ACC112 (cell line): Measurements from ENCODE around the gene ZMYM5.
"Not testable (repeated sequence)": the region's sequence is repeated elsewhere in the genome, so short reads cannot be mapped to it uniquely, and the experiment has no call there.

Experiments
- H2AFZ ChIP-seq: fragments of 200-600 bp; sonication (generic); one replicate; pipeline ENCODE4 v1.6.0; 2017; ENCODE audit warnings: antibody characterized with exemption, low read length; ENCODE audit not compliant: unreplicated experiment
- H3K27ac ChIP-seq: fragments of 200-600 bp; sonication (generic); 2 replicates; pipeline ENCODE4 v1.5.1; 2014; ENCODE audit warnings: low read depth, mild to moderate bottlenecking, antibody characterized with exemption, low read length, moderate library complexity
- H3K27me3 ChIP-seq: fragments of 200-600 bp; sonication (generic); 2 replicates; pipeline ENCODE4 v1.6.1; 2014; ENCODE audit warnings: mild to moderate bottlenecking, antibody characterized with exemption, low read length, moderate library complexity, mixed read lengths; ENCODE audit not compliant: insufficient read depth
- H3K36me3 ChIP-seq: fragments of 200-600 bp; sonication (generic); 2 replicates; pipeline ENCODE4 v1.6.1; 2016; ENCODE audit warnings: mild to moderate bottlenecking, antibody characterized with exemption, low read length, moderate library complexity, mixed read lengths; ENCODE audit not compliant: insufficient read depth
- H3K4me1 ChIP-seq: fragments of 200-600 bp; sonication (generic); one replicate; pipeline ENCODE4 v1.6.1; 2016; ENCODE audit warnings: low read length, mixed read lengths; ENCODE audit not compliant: insufficient read depth, unreplicated experiment, control insufficient read depth
- H3K4me3 ChIP-seq: fragments of 200-600 bp; sonication (generic); 2 replicates; pipeline ENCODE4 v1.5.1; 2014; ENCODE audit warnings: mild to moderate bottlenecking, low read depth, low read length
- H3K79me2 ChIP-seq: fragments of 200-600 bp; sonication (generic); one replicate; pipeline ENCODE4 v1.6.0; 2016; ENCODE audit warnings: low read length; ENCODE audit not compliant: control insufficient read depth, unreplicated experiment, insufficient read depth

ZMYM5 gene

GRCh38 chr13:19818223-19818842 is 45.1 kb downstream of the ZMYM5 start:
- H3K4me1 ChIP-seq: no peaks in the 10 kb centered on the region
- no peak overlapping the region for H3K27ac ChIP-seq
- no peaks in the 10 kb centered on the region for H3K27me3 ChIP-seq
- no peak overlapping the region for H2AFZ ChIP-seq
- no peaks in the 10 kb centered on the region for H3K36me3 ChIP-seq
- H3K79me2 ChIP-seq: no peaks in the 10 kb centered on the region
- no peak overlapping the region for H3K4me3 ChIP-seq

GRCh38 chr13:19817510-19818158 is 45.8 kb downstream of the ZMYM5 start:
- no peak overlapping the region for H3K4me3 ChIP-seq
- H3K4me1 ChIP-seq: no peaks in the 10 kb centered on the region
- no peak overlapping the region for H2AFZ ChIP-seq
- no peaks in the 10 kb centered on the region for H3K79me2 ChIP-seq
- H3K27me3 ChIP-seq: no peaks in the 10 kb centered on the region
- no peak overlapping the region for H3K27ac ChIP-seq
- H3K36me3 ChIP-seq: no peaks in the 10 kb centered on the region

DNA sequence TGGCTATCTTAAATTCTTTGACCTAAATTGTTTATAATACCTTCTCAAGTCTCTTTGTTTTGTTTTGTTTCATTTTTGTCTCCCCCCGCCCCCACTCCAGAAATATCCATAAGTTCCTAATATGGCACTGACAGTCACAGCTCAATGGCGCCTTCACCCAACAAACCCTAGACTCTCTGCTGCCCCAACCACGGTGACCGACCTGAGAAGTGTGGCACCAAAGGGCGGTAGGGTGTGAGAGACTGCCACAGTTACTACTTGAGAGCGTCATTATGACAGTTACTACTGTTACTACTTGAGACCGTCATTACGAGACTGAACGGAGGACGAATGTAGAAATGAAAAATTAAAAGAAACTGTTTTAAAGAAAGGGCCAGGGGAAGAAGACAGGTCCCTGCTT is 46.3 kb downstream of the ZMYM5 start:
- Histone ChIP-seq H3K4me3 (no peak overlapping the region), H3K79me2 (no peaks in the 10 kb centered on the region), H3K4me1 (no peaks in the 10 kb centered on the region), H3K27me3 (no peaks in the 10 kb centered on the region), H2AFZ (no peak overlapping the region), H3K27ac (no peak overlapping the region), H3K36me3 (no peaks in the 10 kb centered on the region)

DNA sequence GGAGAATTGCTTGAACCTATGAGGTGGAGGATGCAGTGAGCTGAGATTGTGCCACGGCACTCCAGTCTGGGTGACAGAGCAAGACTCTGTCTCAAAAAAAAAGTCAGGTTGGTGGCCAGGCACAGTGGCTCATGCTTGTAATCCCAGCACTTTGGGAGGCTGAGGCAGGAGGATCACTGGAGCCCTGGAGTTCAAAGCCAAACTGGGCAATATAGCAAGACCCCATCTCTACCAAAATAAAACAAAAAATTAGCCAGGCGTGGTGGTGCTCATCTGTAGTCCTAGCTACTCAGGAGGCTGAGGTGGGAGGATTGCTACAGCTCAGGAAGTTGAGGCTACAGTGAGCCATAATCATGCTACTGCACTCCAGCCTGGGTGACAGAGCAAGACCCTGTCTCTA is 47.6 kb downstream of the ZMYM5 start:
- not testable (repeated sequence) for H3K79me2 ChIP-seq, H3K27ac ChIP-seq, H3K36me3 ChIP-seq, H3K4me1 ChIP-seq, H3K4me3 ChIP-seq, H2AFZ ChIP-seq, H3K27me3 ChIP-seq

- Histone ChIP-seq H2AFZ (no peak overlapping the region), H3K36me3 (no peaks in the 10 kb centered on the region), H3K4me1 (no peaks in the 10 kb centered on the region), H3K27ac (no peak overlapping the region), H3K79me2 (no peaks in the 10 kb centered on the region), H3K4me3 (no peak overlapping the region), H3K27me3 (no peaks in the 10 kb centered on the region)
Observed at GRCh38 chr13:19810996-19811881, 52.2 kb downstream of the ZMYM5 start.

- Histone ChIP-seq H3K27me3 (no peaks in the 10 kb centered on the region), H3K4me1 (no peaks in the 10 kb centered on the region), H3K4me3 (no peak overlapping the region), H3K36me3 (no peaks in the 10 kb centered on the region), H3K27ac (no peak overlapping the region), H2AFZ (no peak overlapping the region), H3K79me2 (no peaks in the 10 kb centered on the region)
Observed at GRCh38 chr13:19810151-19810550, 53.3 kb downstream of the ZMYM5 start.

GRCh38 chr13:19805765-19806164 is 57.7 kb downstream of the ZMYM5 start:
- Histone ChIP-seq H3K4me3 (no peak overlapping the region), H3K27ac (no peak overlapping the region), H3K79me2 (no peaks in the 10 kb centered on the region), H2AFZ (no peak overlapping the region), H3K4me1 (no peaks in the 10 kb centered on the region), H3K36me3 (no peaks in the 10 kb centered on the region), H3K27me3 (no peaks in the 10 kb centered on the region)

DNA sequence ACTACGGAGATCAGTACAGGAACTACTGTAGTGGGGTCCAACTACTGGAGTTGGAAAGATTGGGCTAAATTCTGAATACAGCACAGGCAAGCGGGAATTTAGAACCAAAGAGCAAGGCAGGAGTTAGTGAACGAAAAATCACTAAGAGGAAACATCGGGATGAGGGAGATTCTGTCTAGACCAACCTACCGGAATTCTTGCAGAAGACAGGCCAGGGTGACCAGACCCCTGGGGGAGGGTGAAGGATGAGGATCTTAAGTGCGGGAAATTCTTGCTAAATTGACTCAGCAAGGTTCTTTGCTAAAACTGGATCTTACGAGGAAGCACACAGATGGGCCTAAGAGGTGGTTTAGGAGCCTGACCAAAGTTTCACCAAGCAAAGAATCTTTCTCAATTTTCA is 67.5 kb downstream of the ZMYM5 start:
- H3K27ac ChIP-seq: no peak overlapping the region
- no peak overlapping the region for H2AFZ ChIP-seq
- no peaks in the 10 kb centered on the region for H3K79me2 ChIP-seq
- H3K27me3 ChIP-seq: no peaks in the 10 kb centered on the region
- H3K4me1 ChIP-seq: peaks cover 13% of the 10 kb centered on the region
- H3K4me3 ChIP-seq: no peak overlapping the region
- H3K36me3 ChIP-seq: no peaks in the 10 kb centered on the region

DNA sequence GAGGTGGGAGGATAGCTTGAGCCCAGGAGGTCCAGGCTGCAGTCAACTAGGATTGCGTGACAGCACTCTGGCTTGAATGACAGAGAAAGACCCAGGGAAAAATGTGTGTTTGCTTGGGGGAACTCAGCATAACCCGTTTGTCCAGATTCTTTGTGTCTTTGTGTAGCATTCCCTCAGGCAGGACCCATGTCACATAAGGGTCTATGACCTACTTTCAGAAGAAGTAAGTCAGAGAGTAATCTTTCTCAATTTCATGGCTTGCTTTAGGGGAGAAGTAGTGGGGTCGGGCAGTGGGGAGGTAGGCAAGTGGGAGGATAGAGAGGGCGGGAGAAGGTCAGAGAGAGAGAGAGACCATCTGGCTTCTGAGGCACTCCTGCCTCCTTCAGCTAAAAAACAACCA is 68.8 kb downstream of the ZMYM5 start:
- Histone ChIP-seq H3K27me3 (no peaks in the 10 kb centered on the region), H3K36me3 (no peaks in the 10 kb centered on the region), H3K4me1 (peaks cover 13% of the 10 kb centered on the region), H2AFZ (no peak overlapping the region), H3K79me2 (no peaks in the 10 kb centered on the region), H3K4me3 (no peak overlapping the region), H3K27ac (no peak overlapping the region)

DNA sequence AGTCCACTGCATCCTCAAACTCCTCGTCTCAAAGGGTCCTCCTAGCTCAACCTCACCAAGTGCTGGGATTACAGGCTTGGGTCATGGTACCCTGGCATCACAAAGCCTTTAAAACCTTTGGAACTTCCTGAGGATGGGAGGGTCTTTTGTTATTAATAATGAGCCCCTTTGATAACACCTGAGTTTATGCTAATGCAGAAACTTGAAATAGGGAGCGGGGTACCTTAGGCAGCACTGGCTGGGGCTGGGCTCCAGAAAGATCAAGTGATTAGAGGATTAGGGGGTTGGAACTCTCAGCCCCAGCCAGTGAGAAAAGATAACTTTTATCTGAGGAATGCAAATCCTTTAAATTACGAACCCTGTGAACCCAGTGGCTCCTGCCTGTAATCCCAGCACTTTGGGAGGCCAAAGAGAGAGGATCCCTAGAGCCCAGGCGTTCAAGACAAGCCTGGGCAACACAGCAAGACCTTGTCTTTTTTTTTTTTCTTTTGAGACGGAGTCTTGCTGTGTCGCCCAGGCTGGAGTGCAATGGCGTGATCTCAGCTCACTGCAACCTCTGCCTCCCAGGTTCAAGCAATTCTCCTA is 71.4 kb downstream of the ZMYM5 start:
- Histone ChIP-seq H2AFZ (no peak overlapping the region), H3K79me2 (no peaks in the 10 kb centered on the region), H3K4me3 (no peak overlapping the region), H3K36me3 (no peaks in the 10 kb centered on the region), H3K27me3 (no peaks in the 10 kb centered on the region), H3K4me1 (peaks cover 13% of the 10 kb centered on the region), H3K27ac (no peak overlapping the region)
